ENCODE results near the gene KLHL34.

GRCh38 chrX:21666252-21666651 lies 8.1 kb upstream of the KLHL34 start:
- TF ChIP-seq EZH2phosphoT487 (IDR thresholded peaks at IDR 0.05; ENCODE audit: unreplicated experiment) (no peak), REST (IDR thresholded peaks at IDR 0.05; ENCODE audit: unreplicated experiment) (no peak), POLR2AphosphoS5 (IDR thresholded peaks at IDR 0.05; ENCODE audit: low read depth) (no peak), CTCF (conservative IDR thresholded peaks at IDR 0.05; ENCODE audit: low read depth in 2 of 2) (no peak), ZNF114 (CRISPR knock-in tag; IDR thresholded peaks at IDR 0.05) (no peak), EZH2 (IDR thresholded peaks at IDR 0.05; ENCODE audit: low read depth, unreplicated experiment) (no peak), JUNB (IDR thresholded peaks at IDR 0.05; ENCODE audit: unreplicated experiment) (no peak), ETS1 (IDR thresholded peaks at IDR 0.05) (no peak), ZNF462 (CRISPR knock-in tag; IDR thresholded peaks at IDR 0.05) (no peak), ZNF331 (CRISPR knock-in tag; IDR thresholded peaks at IDR 0.05; ENCODE audit: low read depth) (no peak)
